ENCODE data around the gene RINT1.
A peak's percentile ranks its signal among the peaks of the same experiment; 100 is the strongest.

Gene RINT1

GRCh38 chr7:105531792-105532671 is at the start of gene RINT1:
TSS of gene RINT1 (plus strand) at chr7:105532201. CDS start at chr7:105532316, 115 bp downstream.
- peak within 1 kb of the TSS; percentile 96 for H3K4me3 ChIP-seq (ENCODE audit: low read length)
- peak; percentile 91 for DNase-seq (ENCODE audit: low read depth)
- TF ChIP-seq, protein P1, sequence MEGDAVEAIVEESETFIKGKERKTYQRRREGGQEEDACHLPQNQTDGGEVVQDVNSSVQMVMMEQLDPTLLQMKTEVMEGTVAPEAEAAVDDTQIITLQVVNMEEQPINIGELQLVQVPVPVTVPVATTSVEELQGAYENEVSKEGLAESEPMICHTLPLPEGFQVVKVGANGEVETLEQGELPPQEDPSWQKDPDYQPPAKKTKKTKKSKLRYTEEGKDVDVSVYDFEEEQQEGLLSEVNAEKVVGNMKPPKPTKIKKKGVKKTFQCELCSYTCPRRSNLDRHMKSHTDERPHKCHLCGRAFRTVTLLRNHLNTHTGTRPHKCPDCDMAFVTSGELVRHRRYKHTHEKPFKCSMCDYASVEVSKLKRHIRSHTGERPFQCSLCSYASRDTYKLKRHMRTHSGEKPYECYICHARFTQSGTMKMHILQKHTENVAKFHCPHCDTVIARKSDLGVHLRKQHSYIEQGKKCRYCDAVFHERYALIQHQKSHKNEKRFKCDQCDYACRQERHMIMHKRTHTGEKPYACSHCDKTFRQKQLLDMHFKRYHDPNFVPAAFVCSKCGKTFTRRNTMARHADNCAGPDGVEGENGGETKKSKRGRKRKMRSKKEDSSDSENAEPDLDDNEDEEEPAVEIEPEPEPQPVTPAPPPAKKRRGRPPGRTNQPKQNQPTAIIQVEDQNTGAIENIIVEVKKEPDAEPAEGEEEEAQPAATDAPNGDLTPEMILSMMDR (IDR thresholded peaks at IDR 0.05; ENCODE audit: insufficient read depth, low read depth, low read length, missing control alignments): peak; percentile 87

DNA sequence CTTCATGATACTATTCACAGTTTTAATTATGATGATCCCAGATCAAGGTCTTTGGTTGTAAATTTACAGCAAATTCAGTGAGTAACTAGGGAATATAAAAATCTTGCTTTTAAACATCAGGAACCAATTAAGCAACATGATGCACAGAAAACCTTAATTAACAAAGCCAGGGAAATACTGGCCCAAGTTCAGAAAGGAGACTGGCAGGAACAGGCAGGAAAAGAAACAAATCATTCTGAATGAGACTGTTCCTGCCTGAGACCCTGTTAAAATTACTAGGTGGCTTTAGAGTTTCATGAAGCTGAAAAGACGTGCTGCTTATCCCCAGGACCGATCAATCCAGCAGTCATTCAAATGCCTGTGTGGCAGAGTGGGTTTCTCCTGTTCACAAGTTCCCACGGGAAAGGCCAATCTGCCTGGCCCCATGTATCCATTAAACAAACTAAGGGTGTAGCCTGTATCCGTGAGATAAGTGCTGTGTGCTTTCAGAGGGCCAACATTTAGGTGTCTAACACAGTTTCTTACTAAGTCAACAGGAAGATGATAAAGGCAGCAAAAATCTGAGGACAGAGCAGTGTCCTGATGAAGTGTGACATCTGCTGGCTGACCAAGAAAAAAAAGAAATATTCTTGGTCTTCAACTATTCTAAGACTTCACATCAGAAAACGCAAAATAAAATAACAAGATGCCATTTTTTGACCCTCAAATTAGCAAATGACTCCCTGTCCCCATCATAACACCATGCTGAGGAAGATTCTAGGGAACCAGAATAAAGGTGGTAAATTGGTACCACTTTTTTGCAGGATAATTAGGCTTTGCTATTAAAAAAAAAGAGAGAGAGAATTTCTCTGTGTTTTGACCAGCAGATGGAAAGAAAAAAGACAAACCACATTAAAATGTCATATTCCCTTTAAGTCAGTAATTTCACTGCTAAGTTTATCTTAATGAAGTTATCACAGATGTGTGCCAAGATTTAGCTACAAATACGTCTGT is 44.1 kb upstream of the RINT1 start:
- TF ChIP-seq, protein P1 (IDR thresholded peaks at IDR 0.05; ENCODE audit: insufficient read depth, low read depth, low read length, missing control alignments): peak; percentile 55
- H3K4me3 ChIP-seq (ENCODE audit: low read length): no peak overlapping the region
- DNase-seq (ENCODE audit: low read depth): peak; percentile 75

DNA sequence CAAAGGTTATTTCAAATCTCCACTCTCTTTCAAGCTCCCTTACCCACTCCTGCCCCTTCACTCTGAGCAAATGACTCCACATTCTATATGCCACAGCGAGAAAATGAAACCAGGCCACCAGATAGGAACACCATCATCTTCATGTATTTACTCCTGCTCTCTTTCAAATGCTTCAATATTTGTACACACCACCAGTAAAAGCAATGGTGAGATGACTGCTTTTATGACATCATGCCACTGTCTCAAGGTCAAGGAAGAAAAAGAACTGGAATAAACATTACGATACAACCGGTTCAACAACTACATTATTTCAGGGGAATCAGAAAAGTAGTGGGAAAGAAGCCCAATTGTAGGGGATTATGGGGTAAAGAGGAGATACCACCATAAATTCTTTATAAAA is 42.6 kb upstream of the RINT1 start:
- TF ChIP-seq, protein P1 (IDR thresholded peaks at IDR 0.05; ENCODE audit: insufficient read depth, low read depth, low read length, missing control alignments): no peak
- no peak overlapping the region for H3K4me3 ChIP-seq (ENCODE audit: low read length)
- DNase-seq (ENCODE audit: low read depth): peak; percentile 19

DNA sequence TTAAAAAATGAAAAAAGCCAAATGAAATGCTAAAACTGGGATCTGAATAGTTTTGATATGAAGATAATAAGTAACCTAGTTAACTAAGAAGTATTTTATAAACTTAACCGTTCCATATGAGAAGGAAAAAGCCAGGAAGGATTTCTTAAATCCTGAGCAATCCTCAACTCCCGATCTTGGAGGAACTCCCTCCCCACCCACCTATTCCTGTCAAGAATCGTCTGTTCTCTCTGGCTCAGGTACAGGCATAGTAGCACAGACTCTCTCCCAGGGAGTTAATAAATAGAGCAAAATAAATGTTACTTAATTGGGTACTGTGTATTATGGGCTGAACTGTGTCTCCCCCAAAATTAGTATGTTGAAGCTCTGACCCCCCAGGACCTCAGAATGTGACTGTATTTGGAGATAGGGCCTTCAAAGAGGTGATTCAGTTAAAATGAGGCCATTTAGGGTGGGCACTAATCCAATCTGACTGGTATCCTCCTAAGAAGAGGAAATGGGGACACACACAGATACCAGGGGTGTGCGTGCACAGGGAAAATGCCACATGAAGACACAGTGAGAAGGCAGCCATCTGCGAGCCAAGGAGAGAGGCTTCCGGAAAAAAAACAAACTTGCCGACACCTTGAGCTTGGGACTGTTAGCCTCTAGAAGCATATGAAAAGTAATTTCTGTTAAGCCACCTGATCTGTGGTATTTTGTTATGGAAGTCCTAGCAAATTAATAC is 38.6 kb upstream of the RINT1 start:
- TF ChIP-seq, protein P1 (IDR thresholded peaks at IDR 0.05; ENCODE audit: insufficient read depth, low read depth, low read length, missing control alignments): no peak
- no peak overlapping the region for H3K4me3 ChIP-seq (ENCODE audit: low read length)
- no peak for DNase-seq (ENCODE audit: low read depth)

DNA sequence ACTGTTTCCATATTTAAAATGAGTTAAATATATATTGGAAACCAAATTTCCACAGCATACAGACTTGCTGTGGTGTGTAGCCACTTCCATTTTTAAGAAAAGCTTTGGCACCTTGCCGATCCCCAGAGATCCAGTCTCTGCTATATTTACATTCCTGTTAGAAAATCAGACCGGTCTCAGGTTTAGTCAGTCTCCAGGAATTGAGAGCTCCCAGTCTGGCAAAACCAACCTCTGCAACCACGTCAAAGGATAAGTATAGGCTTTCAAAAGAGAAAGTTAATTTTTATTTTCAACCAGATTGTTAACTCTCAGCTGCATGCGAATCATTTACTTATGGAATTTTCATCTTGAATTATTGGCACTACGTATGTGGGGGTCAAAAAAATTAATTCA is 38.1 kb upstream of the RINT1 start:
- peak; percentile 58 for DNase-seq (ENCODE audit: low read depth)
- TF ChIP-seq, protein P1 (IDR thresholded peaks at IDR 0.05; ENCODE audit: insufficient read depth, low read depth, low read length, missing control alignments): no peak

DNA sequence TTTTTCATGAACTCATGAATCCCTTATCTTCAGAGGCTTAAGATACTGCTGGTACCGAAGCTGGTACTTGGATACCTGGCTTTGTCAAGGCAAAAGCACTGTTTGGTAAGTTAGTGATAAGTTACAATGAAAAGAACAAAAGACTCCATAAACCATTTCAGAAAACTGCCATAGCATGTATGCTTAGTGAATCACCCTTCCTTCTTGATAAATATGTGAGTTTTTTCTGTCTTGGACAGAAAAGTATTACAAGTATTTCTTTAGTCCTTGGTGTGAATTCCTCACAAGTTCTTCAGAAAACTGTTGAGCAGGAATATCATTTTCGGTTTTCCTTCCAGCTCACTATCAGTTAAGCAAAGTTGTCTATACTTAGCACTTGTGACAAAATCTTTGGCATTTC is 35.5 kb upstream of the RINT1 start:
- TF ChIP-seq, protein P1 (IDR thresholded peaks at IDR 0.05; ENCODE audit: insufficient read depth, low read depth, low read length, missing control alignments): no peak
- peak; percentile 30 for DNase-seq (ENCODE audit: low read depth)
- H3K4me3 ChIP-seq (ENCODE audit: low read length): no peak overlapping the region

More for the DNA sequence above, 38.1 kb upstream of the RINT1 start:
- H3K4me3 ChIP-seq (ENCODE audit: low read length): no peak overlapping the region

Measured in epithelial cell of esophagus (primary cell).